ENCODE results near the gene SLC27A6. TPM values are rescaled to one million over a fixed set of nuclear protein-coding genes. Genes with fewer than 3 reads are reported as not detected.

SLC27A6 gene
- total and polyA plus RNA-seq, 2 donors (not counting 1 experiment from before 2014, with no cell fraction given): not detected

- no CpG with 5 or more reads among the region's 2 CpGs for WGBS (ENCODE audit: insufficient coverage)
- intact Hi-C loops (cut with micrococcal nuclease): no loop called here
These were observed 104.0 kb downstream of the SLC27A6 start for GRCh38 chr5:129069292-129069691.

GRCh38 chr5:129073111-129073510, 107.8 kb downstream of the SLC27A6 start:
- POLR2A ChIA-PET: no interaction called here
- Histone ChIP-seq H3K36me3 (replicated peaks in 1 of 2; ENCODE audit: control extremely low read depth in 1 of 2, control insufficient read depth in 1 of 2, extremely low read depth in 1 of 2, insufficient read depth in 2 of 2, low read length in 1 of 2) (no peaks in the 10 kb centered on the region), H3K9me3 (ENCODE audit: control extremely low read depth in 1 of 3, control insufficient read depth in 2 of 3, insufficient read depth in 1 of 3, low read length in 2 of 3) (no peaks in the 10 kb centered on the region), H3K4me3 (ENCODE audit: control extremely low read depth in 1 of 5, extremely low read depth in 1 of 5, insufficient read depth in 1 of 5, low read depth in 2 of 5, low read length in 4 of 5) (no peak overlapping the region), H3K79me2 (ENCODE audit: control insufficient read depth, insufficient read depth, low read length) (no peaks in the 10 kb centered on the region), H3K27me3 (replicated peaks in 1 of 4; ENCODE audit: control extremely low read depth in 1 of 4, control insufficient read depth in 3 of 4, insufficient read depth in 4 of 4, low read length in 3 of 4) (peaks cover 0 to 4% (median 0%) of the 10 kb centered on the region in 4 experiments), H3K4me1 (ENCODE audit: control insufficient read depth in 2 of 2, insufficient read depth in 2 of 2, low read length in 2 of 2) (no peaks in the 10 kb centered on the region), H3K4me2 (replicated peaks; ENCODE audit: low read depth, low read length, poor library complexity, severe bottlenecking) (no peak overlapping the region), H4K20me1 (ENCODE audit: control insufficient read depth, insufficient read depth, low read length, poor library complexity, severe bottlenecking) (no peaks in the 10 kb centered on the region), H3K27ac (ENCODE audit: low read length in 2 of 2) (no peak overlapping the region), H3K9ac (ENCODE audit: low read length) (no peak overlapping the region), H2AFZ (ENCODE audit: insufficient read depth, low read depth, low read length, poor library complexity, severe bottlenecking) (no peak overlapping the region)
- WGBS (ENCODE audit: insufficient coverage): 86% methylated on average over 1 of the region's 3 CpGs
- no peak for DNase-seq
- Mint-ChIP-seq H3K4me1 (no peaks in the 10 kb centered on the region), H3K27ac (no peak overlapping the region), H3K9me3 (ENCODE audit: insufficient read depth) (no peaks in the 10 kb centered on the region), H3K4me3 (no peak overlapping the region), H3K27me3 (peaks cover 16% of the 10 kb centered on the region)
- CTCF ChIA-PET: no interaction called here
- TF ChIP-seq EZH2 (IDR thresholded peaks at IDR 0.05; ENCODE audit: borderline replicate concordance, insufficient read depth, low read depth, low read length, poor library complexity, severe bottlenecking): no peak
- no peak for ATAC-seq (ENCODE audit: low read depth)
- intact Hi-C loops (cut with micrococcal nuclease): no loop called here

More at GRCh38 chr5:129069292-129069691, 104.0 kb downstream of the SLC27A6 start:
- Histone ChIP-seq H2AFZ (ENCODE audit: insufficient read depth, low read depth, low read length, poor library complexity, severe bottlenecking) (no peak overlapping the region), H3K4me1 (ENCODE audit: control insufficient read depth in 2 of 2, insufficient read depth in 2 of 2, low read length in 2 of 2) (no peaks in the 10 kb centered on the region), H3K9me3 (ENCODE audit: control extremely low read depth in 1 of 3, control insufficient read depth in 2 of 3, insufficient read depth in 1 of 3, low read length in 2 of 3) (no peaks in the 10 kb centered on the region), H3K4me3 (ENCODE audit: control extremely low read depth in 1 of 5, extremely low read depth in 1 of 5, insufficient read depth in 1 of 5, low read depth in 2 of 5, low read length in 4 of 5) (no peak overlapping the region), H3K27me3 (replicated peaks in 1 of 4; ENCODE audit: control extremely low read depth in 1 of 4, control insufficient read depth in 3 of 4, insufficient read depth in 4 of 4, low read length in 3 of 4) (no peaks in the 10 kb centered on the region), H3K9ac (ENCODE audit: low read length) (no peak overlapping the region), H3K36me3 (replicated peaks in 1 of 2; ENCODE audit: control extremely low read depth in 1 of 2, control insufficient read depth in 1 of 2, extremely low read depth in 1 of 2, insufficient read depth in 2 of 2, low read length in 1 of 2) (no peaks in the 10 kb centered on the region), H3K27ac (ENCODE audit: low read length in 2 of 2) (no peak overlapping the region), H4K20me1 (ENCODE audit: control insufficient read depth, insufficient read depth, low read length, poor library complexity, severe bottlenecking) (no peaks in the 10 kb centered on the region), H3K4me2 (replicated peaks; ENCODE audit: low read depth, low read length, poor library complexity, severe bottlenecking) (no peak overlapping the region), H3K79me2 (ENCODE audit: control insufficient read depth, insufficient read depth, low read length) (no peaks in the 10 kb centered on the region)
- DNase-seq (no peak), ATAC-seq (ENCODE audit: low read depth) (no peak)
- Mint-ChIP-seq H3K27ac (no peak overlapping the region), H3K27me3 (peaks cover 8% of the 10 kb centered on the region), H3K4me1 (no peaks in the 10 kb centered on the region), H3K4me3 (no peak overlapping the region), H3K9me3 (ENCODE audit: insufficient read depth) (no peaks in the 10 kb centered on the region)
- POLR2A ChIA-PET: no interaction called here
- no peak for TF ChIP-seq EZH2 (IDR thresholded peaks at IDR 0.05; ENCODE audit: borderline replicate concordance, insufficient read depth, low read depth, low read length, poor library complexity, severe bottlenecking)
- no peak for TF ChIP-seq CTCF (IDR thresholded peaks at IDR 0.05)
- CTCF ChIA-PET: no interaction called here
